GM10248 (cell line): ENCODE data around the gene PHTF1.

Source experiments
- CTCF ChIA-PET: fragments of 300-600 bp; sonication (Branson Sonifier 250); formaldehyde crosslinking; extraction: SDS; loops from one replicate; lab custom pipeline; 2021; ENCODE audit warnings: antibody characterized with exemption; lab: Yijun Ruan, JAX
- POLR2A ChIA-PET: fragments of 350-650 bp; sonication (Branson Sonifier 250); formaldehyde crosslinking; extraction: SDS; loops from one replicate; lab custom pipeline; 2020; ENCODE audit warnings: antibody characterized with exemption; lab: Yijun Ruan, JAX
- DNase-seq: peaks from one replicate; pipeline ENCODE4 v3.0.0; 2012; ENCODE audit errors: extremely low spot score
- CTCF ChIP-seq: IDR thresholded peaks from 2 replicates; pipeline ENCODE4 v1.5.1; 2012; ENCODE audit warnings: mild to moderate bottlenecking, low read depth; ENCODE audit errors: extremely low read depth, missing control alignments, control extremely low read depth

Gene PHTF1

GRCh38 chr1:113792471-113792870, 33.2 kb upstream of the PHTF1 start:
- ChIA-PET CTCF (interaction anchor here (0.7 to 1.5 kb wide), 3 partner anchors 11 to 13 kb away, joined by 3 to 4 read pairs (median 4); no protein-coding TSS in a partner anchor), POLR2A (interaction anchor here (1.3 kb wide), 1 partner anchor 20 kb away, joined by 3 read pairs; the partner anchor contains the start of gene RSBN1)
- TF ChIP-seq CTCF, result no peak
- no peak for DNase-seq

- POLR2A ChIA-PET, result no interaction called here
Observed at GRCh38 chr1:113788802-113789201, 29.5 kb upstream of the PHTF1 start.

GRCh38 chr1:113787663-113788062, 28.4 kb upstream of the PHTF1 start:
- no peak for TF ChIP-seq CTCF
- ChIA-PET CTCF (interaction anchor here (2.0 to 2.3 kb wide), 2 partner anchors 10 to 28 kb away, joined by 6 to 11 read pairs; no protein-coding TSS in a partner anchor), POLR2A (no interaction called here)
- DNase-seq, result no peak

More at GRCh38 chr1:113788802-113789201, 29.5 kb upstream of the PHTF1 start:
- DNase-seq, result no peak
- CTCF ChIA-PET, result interaction anchor here (1.2 to 2.3 kb wide), 3 partner anchors 9 to 29 kb away, joined by 4 to 11 read pairs (median 6); no protein-coding TSS in a partner anchor
- TF ChIP-seq CTCF, result no peak

GRCh38 chr1:113786069-113786468, 26.8 kb upstream of the PHTF1 start:
- DNase-seq, result no peak
- TF ChIP-seq CTCF, result no peak
- ChIA-PET POLR2A (interaction anchor here (0.6 kb wide), 1 partner anchor 10 kb away, joined by 8 read pairs; no protein-coding TSS in a partner anchor), CTCF (interaction anchor here (1.1 to 3.1 kb wide), 7 partner anchors 10 to 49 kb away, joined by 3 to 9 read pairs (median 5); partner anchors contain the start of gene RSBN1)

- POLR2A ChIA-PET, result interaction anchor here (0.5 to 1.1 kb wide), 2 partner anchors 25 to 140 kb away, joined by 3 to 6 read pairs; no protein-coding TSS in a partner anchor
- CTCF ChIA-PET, result interaction anchor here (1.2 to 3.1 kb wide), 8 partner anchors 8 to 712 kb away, joined by 3 to 9 read pairs (median 6); partner anchors contain the start of gene HIPK1
- DNase-seq, result no peak
- no peak for TF ChIP-seq CTCF
Observed at GRCh38 chr1:113784104-113784779, 25.0 kb upstream of the PHTF1 start.

- POLR2A ChIA-PET, result interaction anchor here (0.5 to 1.1 kb wide), 2 partner anchors 24 to 140 kb away, joined by 3 to 6 read pairs; no protein-coding TSS in a partner anchor
- peak; percentile 21 for DNase-seq
- TF ChIP-seq CTCF, result no peak
- CTCF ChIA-PET, result interaction anchor here (1.2 to 3.1 kb wide), 4 partner anchors 11 to 145 kb away, joined by 3 to 9 read pairs (median 6); partner anchors contain the start of gene HIPK1
Observed at GRCh38 chr1:113783254-113784103, 24.2 kb upstream of the PHTF1 start.
